Measurements from ENCODE around the gene CLDN1. TPM values are rescaled to one million over a fixed set of nuclear protein-coding genes. Genes with fewer than 3 reads are reported as not detected.

Gene CLDN1
- total and polyA plus RNA-seq, 2 of the 13 experiments (the other 11 are each of a cell fraction or from before 2014, with no cell fraction given), result 42.7 to 51.6 TPM

GRCh38 chr3:190258634-190259033 is 63.6 kb downstream of the CLDN1 start (continued):
- TF ChIP-seq HNF1A (IDR thresholded peaks at IDR 0.05; ENCODE audit: low read depth) (0 out of 2 replicates have a peak, but pooled peaks have one; percentile 24), HNF1A (CRISPR knock-in tag; IDR thresholded peaks at IDR 0.05; ENCODE audit: borderline replicate concordance) (no peak), MIXL1 (CRISPR knock-in tag; IDR thresholded peaks at IDR 0.05) (peak; percentile 49; the same call in 1 of the 2 replicates), GATAD2A (CRISPR knock-in tag; IDR thresholded peaks at IDR 0.05) (peak; percentile 66), BHLHE40 (IDR thresholded peaks at IDR 0.05; ENCODE audit: low read length) (peak; percentile 41; the same call in 1 of the 2 replicates), E2F5 (CRISPR knock-in tag; conservative IDR thresholded peaks at IDR 0.05) (no peak), ZNF580 (CRISPR knock-in tag; IDR thresholded peaks at IDR 0.05; ENCODE audit: borderline replicate concordance, low read depth) (0 out of 2 replicates have a peak, but pooled peaks have one; percentile 36), SSRP1 (CRISPR knock-in tag; IDR thresholded peaks at IDR 0.05) (no peak), HNF1B (CRISPR knock-in tag; IDR thresholded peaks at IDR 0.05) (peak; percentile 56; the same call in 1 of the 2 replicates), SP5 (CRISPR knock-in tag; IDR thresholded peaks at IDR 0.05; ENCODE audit: borderline replicate concordance, low read depth) (no peak), MEIS1 (CRISPR knock-in tag; IDR thresholded peaks at IDR 0.05; ENCODE audit: borderline replicate concordance) (no peak), ZNF672 (CRISPR knock-in tag; IDR thresholded peaks at IDR 0.05) (no peak), HNF4A (CRISPR knock-in tag; IDR thresholded peaks at IDR 0.05) (0 out of 2 replicates have a peak, but pooled peaks have one; percentile 21), FOXK1 (CRISPR knock-in tag; IDR thresholded peaks at IDR 0.05; ENCODE audit: borderline replicate concordance, low read depth) (no peak), TBX3 (IDR thresholded peaks at IDR 0.05; ENCODE audit: borderline replicate concordance) (peak; percentile 65; the same call in 1 of the 2 replicates), SMC3 (IDR thresholded peaks at IDR 0.05; ENCODE audit: low read length) (peak; percentile 8; the same call in 1 of the 2 replicates), SALL1 (CRISPR knock-in tag; IDR thresholded peaks at IDR 0.05) (peak; percentile 90), RXRA (CRISPR knock-in tag; IDR thresholded peaks at IDR 0.05) (peak; percentile 61; the same call in 1 of the 2 replicates), TFAP4 (IDR thresholded peaks at IDR 0.05; ENCODE audit: borderline replicate concordance, low read depth) (peak; percentile 69; the same call in 1 of the 2 replicates), MAFF (IDR thresholded peaks at IDR 0.05; ENCODE audit: low read depth, low read length) (peak; percentile 39; the same call in 1 of the 2 replicates), NR2C2 (CRISPR knock-in tag; IDR thresholded peaks at IDR 0.05; ENCODE audit: borderline replicate concordance) (peak; percentile 39; the same call in 1 of the 2 replicates), ZNF512 (CRISPR knock-in tag; IDR thresholded peaks at IDR 0.05) (no peak)
